ENCODE data around the gene KNTC1. TPM values are rescaled to one million over a fixed set of nuclear protein-coding genes. Genes with fewer than 3 reads are reported as not detected.
"Not testable (repeated sequence)": the region's sequence is repeated elsewhere in the genome, so short reads cannot be mapped to it uniquely, and the experiment has no call there.

KNTC1 gene
- polyA plus RNA-seq, 1 donor: 20.7 TPM

DNA sequence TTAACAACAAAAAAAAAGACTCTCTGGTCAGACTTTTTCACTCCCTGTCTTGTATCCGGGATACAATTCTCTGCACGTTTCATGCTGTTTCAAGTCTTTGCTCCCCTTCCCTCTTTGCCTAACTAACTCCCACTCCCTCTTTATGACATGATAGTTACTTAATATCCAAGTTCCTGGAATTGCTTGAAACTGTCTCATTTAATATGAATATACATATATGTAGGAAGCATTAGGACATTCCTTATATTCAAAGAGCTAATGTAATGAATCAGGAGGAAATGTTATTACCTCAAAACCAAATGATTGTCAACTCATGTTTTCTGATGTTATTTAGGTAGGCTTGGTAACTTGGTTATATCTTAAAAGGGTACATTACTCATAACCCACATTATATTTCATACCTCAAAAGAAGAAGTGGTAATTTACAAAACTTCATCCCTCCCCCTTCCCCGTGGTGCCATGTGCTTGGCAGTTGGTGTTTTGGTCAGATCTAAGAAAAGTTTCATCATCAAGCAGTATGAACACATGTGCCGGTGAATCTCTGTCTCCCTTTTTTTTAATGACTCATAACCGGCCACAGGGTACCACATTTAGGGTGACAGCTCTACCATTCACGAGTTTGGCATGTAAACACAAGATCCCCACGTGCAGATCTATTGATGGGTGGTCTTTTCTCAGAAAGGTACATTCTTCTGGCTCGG lies 119.6 kb downstream of the KNTC1 start:
- no peak for DNase-seq

GRCh38 chr12:122651520-122652224 lies 124.6 kb downstream of the KNTC1 start:
- DNase-seq: no peak

DNA sequence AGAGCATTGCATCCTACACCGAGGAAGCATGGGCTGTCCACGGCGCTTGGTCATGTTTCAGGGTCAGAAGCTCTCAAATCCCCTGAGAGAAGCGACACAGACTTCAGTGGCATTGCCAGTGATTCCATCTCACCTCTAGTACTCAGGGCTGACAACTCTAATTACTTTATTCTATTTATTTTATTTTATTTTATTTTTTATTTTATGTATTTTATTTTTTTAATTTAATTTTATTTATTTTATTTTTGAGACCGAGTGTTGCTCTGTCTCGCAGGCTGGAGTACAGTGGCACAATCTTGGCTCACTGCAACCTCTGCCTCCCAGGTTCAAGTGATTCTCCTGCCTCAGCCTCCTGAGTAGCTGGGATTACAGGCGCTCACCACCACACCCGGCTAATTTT lies 126.2 kb downstream of the KNTC1 start:
- not testable (repeated sequence) for DNase-seq

GRCh38 chr12:122656298-122656697 lies 129.2 kb downstream of the KNTC1 start:
- no peak for DNase-seq

DNA sequence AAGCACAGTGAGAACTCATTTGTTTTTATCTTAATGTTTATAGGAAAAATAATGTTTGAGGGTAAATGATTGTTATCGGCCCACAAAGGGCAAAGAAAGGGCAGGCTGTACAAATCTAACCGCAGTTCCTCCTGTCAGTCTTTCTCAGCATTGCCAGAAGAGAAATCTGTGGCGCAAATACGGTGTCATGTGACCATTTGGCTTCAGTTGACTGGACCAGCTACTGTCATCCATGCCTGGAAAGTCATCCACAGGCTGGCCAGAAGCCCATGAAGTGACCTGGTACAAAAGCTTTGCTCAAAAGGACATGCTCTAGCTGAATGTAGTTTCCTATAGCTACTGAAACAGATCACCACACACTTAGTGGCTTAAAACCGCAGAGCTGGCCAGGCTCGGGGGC lies 132.5 kb downstream of the KNTC1 start:
- no peak for DNase-seq

DNA sequence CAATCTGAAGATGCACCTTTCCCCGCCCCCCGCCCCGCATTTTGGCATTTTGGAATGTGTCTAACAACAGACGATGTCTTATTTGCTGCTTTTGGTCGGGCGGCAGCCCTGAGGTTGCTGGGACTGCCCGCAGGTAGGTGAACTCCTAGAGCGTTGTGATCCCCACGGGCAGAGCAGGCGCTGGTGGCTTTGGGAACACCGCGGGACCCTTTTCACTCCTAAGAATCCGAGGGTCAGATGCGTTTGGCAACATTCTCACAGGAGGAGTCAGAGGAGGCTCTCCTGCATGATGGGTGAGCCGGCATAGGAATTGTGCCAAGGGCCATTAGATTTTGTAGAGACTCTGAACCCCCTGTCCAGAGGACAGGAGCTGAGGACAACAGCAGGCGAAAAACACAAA lies 134.2 kb downstream of the KNTC1 start:
- no peak for DNase-seq

DNA sequence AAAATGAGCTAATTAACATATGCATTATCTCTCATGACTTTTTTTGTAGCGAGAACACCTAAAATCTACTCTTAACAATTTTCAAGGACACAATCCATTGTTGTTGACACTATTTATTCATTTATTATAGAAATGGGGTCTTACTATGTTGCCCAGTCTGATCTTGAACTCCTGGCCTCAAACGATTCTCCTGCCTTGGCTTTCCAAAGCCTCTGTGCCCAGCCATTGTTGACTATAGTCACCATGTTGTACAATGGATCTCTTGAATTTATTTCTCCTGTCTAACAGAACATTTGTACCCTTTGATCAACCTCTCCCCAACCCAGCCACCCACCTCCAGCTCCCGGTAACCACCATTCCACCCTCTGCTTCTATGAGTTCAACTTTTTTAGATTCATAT lies 134.9 kb downstream of the KNTC1 start:
- DNase-seq: no peak

- no peak for DNase-seq
These were observed 138.3 kb downstream of the KNTC1 start for GRCh38 chr12:122665349-122665748.

GRCh38 chr12:122665759-122666158 lies 138.7 kb downstream of the KNTC1 start:
- no peak for DNase-seq

- no peak for DNase-seq
These were observed 141.2 kb downstream of the KNTC1 start for GRCh38 chr12:122668268-122668667.

GRCh38 chr12:122669397-122670070 lies 142.5 kb downstream of the KNTC1 start:
- no peak for DNase-seq

GRCh38 chr12:122672515-122672914 lies 145.5 kb downstream of the KNTC1 start:
- DNase-seq: no peak

Other genes starting within 250 kb of the KNTC1 start
- 21.7 TPM for gene CLIP1, start 104.6 kb upstream of the KNTC1 start, polyA plus RNA-seq (ENCODE audit: insufficient read length)
- gene ZCCHC8, start 26.3 kb upstream of the KNTC1 start, polyA plus RNA-seq (ENCODE audit: insufficient read length): 24.4 TPM
- 101 TPM for gene RSRC2, start 313 bp upstream of the KNTC1 start, polyA plus RNA-seq (ENCODE audit: insufficient read length)
- gene HCAR2, start 176.1 kb downstream of the KNTC1 start, polyA plus RNA-seq (ENCODE audit: insufficient read length): 0.67 TPM
- gene HCAR3, start 189.6 kb downstream of the KNTC1 start, polyA plus RNA-seq (ENCODE audit: insufficient read length): 0.28 TPM
- 0.32 TPM for gene HCAR1, start 203.6 kb downstream of the KNTC1 start, polyA plus RNA-seq (ENCODE audit: insufficient read length)
- 65.1 TPM for gene DENR, start 225.6 kb downstream of the KNTC1 start, polyA plus RNA-seq (ENCODE audit: insufficient read length)
- 0.80 TPM for gene CCDC62, start 247.3 kb downstream of the KNTC1 start, polyA plus RNA-seq (ENCODE audit: insufficient read length)